ENCODE data around the gene RBBP5.
A peak's percentile ranks its signal among the peaks of the same experiment; 100 is the strongest.
"Not testable (repeated sequence)": the region's sequence is repeated elsewhere in the genome, so short reads cannot be mapped to it uniquely, and the experiment has no call there.

RBBP5 gene, protein sequence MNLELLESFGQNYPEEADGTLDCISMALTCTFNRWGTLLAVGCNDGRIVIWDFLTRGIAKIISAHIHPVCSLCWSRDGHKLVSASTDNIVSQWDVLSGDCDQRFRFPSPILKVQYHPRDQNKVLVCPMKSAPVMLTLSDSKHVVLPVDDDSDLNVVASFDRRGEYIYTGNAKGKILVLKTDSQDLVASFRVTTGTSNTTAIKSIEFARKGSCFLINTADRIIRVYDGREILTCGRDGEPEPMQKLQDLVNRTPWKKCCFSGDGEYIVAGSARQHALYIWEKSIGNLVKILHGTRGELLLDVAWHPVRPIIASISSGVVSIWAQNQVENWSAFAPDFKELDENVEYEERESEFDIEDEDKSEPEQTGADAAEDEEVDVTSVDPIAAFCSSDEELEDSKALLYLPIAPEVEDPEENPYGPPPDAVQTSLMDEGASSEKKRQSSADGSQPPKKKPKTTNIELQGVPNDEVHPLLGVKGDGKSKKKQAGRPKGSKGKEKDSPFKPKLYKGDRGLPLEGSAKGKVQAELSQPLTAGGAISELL

DNA sequence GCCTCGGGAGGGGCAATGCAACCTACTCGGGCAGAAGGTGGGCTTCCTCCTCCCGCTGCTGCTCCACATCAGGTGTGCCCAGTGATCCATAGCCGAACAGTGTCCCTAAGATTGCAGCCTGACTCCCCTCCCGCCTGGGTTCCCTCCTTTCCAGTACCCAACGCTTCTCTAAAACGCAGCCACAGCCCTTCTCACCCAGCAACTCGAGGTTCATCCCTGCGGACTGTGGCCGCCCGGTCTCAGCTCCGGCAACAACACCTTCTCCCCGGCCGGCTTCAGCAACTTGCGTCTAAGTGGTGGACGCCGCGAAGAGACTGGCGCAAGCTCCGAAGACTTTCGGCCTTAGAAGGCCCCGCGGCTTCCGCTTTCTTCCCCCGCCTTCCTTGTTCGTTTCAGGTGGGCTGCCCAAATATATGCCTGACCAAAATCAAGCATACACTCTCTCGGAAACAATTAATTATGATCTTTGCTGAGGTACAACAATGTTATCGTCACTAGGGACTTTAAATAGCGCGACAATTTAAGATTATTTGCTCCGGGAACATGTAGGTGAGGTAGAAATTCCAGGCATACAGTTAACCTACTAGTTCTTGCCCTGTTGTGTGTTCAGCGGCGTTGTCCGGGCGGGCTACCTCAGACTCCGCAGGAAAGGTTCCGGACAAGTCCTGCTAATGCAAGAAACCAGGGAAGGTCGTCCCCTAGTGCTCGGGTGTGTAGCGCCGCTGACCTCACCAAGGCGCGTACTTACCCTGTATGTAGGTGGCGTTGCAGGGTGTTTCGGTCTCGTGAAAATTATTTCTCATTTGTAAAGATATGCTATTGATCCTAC lies at the start of gene RBBP5:
Gene RBBP5 (minus strand): TSS at position 319 of the 829 bp plus-strand sequence. CDS start 105 bp downstream, at position 214.
- in situ Hi-C loops (cut with HindIII; ENCODE audit: low pct_ligation_motif_present, low pct_unique_long_range_greater_than_20kb, low sequenced_read_pairs), result no loop called here
- DNase-seq, result peak; percentile 99

DNA sequence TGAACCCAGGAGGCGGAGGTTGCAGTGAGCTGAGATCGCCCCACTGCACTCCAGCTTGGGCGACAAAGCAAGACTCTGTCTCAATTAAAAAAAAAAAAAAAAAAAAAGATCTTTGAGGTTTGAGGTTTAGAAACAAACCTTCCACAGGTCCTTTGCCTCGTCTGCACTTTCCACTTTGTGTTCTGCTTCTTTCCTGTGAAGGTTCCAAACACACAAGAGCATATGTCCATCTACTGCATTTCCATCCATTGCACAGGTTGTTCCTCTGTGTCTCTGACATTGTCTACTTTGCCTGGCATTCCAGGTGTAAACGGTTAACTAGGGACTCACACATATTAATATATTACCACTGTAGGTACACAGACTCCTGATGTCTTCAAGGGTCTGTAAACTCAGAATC lies 49.6 kb upstream of the RBBP5 start:
- in situ Hi-C loops (cut with HindIII; ENCODE audit: low pct_ligation_motif_present, low pct_unique_long_range_greater_than_20kb, low sequenced_read_pairs), result no loop called here
- no peak for DNase-seq

DNA sequence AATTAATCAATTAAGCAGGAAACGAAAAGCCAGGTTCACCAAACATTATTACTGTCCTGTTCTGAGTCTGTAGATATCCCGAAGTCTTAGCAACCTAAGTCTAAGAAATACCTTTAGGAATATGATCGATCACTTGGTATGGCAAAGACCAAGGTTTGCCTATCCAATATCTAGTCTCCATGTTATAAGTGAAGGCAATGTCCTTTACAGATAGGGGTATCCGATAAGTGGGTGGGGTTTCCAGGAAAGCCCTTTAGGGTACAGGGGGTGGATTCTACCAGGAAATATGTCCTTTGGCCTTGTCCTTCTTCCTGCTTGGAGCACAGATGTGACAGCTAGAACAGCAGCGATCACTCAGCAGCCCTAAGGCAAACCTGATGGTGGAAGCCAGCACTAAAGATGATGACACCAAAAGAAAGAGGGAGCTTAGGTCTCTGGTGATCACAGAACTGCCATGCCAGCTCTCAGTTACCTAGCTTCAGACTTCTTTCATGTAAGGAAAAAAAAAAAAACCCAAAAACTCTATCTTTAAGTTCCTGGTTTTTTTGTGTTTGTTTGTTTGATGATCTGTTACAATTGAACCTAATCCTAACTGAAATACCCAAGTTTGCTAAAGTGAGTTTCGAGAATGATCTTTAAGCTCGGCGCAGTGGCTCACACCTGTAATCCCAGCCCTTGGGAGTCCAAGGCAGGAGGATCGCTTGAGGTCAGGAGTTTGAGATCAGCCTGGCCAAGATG lies 48.9 kb upstream of the RBBP5 start:
- in situ Hi-C loops (cut with HindIII; ENCODE audit: low pct_ligation_motif_present, low pct_unique_long_range_greater_than_20kb, low sequenced_read_pairs), result no loop called here
- no peak for DNase-seq

DNA sequence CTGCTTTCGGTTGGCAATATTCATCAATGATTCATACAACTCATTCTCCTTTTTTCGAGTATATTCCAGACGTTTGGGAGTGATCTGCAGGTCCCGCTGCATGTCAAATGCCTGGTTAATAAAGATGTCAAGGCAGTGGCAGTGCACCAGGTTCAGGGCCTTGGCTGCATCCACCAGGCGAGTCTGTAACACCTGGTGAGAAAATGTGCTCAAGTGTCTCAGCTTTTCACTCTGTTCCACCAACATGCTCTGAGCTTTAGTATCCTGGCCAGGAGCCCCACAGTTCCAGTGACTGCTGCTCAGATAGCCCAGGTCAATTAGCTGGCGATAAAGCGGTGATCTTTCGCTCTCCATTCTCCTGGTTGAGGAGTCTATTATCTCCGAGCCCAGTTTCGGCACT lies 47.5 kb upstream of the RBBP5 start:
- in situ Hi-C loops (cut with HindIII; ENCODE audit: low pct_ligation_motif_present, low pct_unique_long_range_greater_than_20kb, low sequenced_read_pairs), result no loop called here
- no peak for DNase-seq

DNA sequence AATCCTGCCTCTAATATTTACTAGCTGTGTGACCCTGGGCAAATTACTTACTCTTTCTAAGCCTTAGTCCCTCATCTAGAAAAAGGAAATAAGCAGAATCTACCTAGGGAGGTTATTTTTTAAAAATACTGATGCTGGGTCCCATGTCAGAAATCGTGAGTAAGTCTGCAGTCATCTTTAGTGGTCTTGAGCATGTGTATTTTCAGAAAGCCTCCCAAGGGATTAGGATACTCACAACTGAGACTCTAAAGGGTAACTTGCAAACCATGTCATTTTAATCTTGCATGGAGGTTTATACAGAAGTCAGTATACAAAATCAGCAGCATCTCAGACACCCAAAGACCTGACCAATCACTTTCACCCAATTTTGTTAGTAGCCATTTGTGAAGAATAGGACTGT lies 46.5 kb upstream of the RBBP5 start:
- in situ Hi-C loops (cut with HindIII; ENCODE audit: low pct_ligation_motif_present, low pct_unique_long_range_greater_than_20kb, low sequenced_read_pairs), result no loop called here
- DNase-seq, result no peak

DNA sequence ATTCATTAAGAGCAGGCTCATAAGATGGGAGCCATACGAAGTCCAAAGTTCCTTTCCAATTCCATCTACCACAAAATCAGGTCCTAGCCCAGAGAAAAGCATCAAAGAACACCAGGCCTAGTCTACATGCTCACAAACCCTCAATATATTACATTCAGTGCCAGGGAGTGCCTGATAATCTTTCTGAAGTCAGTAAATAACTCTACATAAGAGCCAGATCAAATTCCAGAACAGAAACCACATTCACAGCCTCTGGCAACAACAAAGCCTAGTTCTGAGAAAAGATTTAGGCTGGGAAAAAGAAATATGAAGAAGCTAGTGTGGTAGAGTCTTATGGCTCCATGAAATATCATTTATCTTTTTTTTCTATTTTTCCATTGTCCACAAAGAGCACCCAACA lies 40.5 kb upstream of the RBBP5 start:
- in situ Hi-C loops (cut with HindIII; ENCODE audit: low pct_ligation_motif_present, low pct_unique_long_range_greater_than_20kb, low sequenced_read_pairs), result no loop called here
- DNase-seq, result no peak

DNA sequence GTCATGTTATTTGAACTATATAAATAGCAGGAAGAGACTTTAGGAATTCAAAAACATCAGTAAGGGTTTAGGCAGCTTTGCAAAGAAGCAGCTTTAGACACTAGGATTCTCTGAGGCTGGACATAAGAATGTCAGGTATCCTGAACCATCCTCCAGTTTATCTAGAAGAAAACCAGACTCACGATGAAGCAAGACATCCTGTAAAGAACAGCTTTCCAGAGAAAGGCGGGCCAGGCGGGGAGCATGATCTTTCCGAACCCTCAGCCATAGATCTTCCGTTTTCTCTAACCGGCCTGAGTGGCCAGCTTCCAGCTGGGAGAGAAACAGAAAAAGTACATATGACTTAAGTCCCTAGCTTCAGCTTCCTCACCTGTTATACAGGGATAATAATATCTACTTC lies 39.3 kb upstream of the RBBP5 start:
- in situ Hi-C loops (cut with HindIII; ENCODE audit: low pct_ligation_motif_present, low pct_unique_long_range_greater_than_20kb, low sequenced_read_pairs), result no loop called here
- no peak for DNase-seq

DNA sequence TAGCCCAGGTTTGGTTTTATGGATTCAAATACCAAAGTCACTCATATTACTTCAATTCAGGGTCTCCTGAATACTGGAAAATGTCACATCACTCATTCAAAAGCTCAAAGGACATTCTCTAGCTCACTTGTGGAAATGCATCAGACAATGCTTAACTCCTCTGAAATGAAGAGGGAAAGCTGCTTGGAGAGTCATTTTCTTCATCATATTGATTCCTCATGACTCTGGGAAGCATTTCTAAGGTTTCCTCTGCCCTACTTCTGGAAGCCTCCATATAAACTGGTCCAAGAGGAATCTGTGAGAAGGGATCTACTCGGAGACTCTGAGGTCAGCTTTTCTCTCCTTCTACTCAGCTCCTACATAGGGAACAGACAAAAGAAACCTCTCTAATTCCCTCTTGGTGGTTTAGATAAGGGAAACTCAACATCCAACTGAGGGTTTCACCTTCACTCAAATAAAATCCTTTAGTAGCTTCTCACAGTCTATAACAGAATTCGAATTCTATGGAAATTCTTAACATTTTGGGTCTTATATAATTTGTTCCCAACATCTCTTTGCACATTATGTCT lies 36.4 kb upstream of the RBBP5 start:
- in situ Hi-C loops (cut with HindIII; ENCODE audit: low pct_ligation_motif_present, low pct_unique_long_range_greater_than_20kb, low sequenced_read_pairs), result no loop called here
- no peak for DNase-seq

DNA sequence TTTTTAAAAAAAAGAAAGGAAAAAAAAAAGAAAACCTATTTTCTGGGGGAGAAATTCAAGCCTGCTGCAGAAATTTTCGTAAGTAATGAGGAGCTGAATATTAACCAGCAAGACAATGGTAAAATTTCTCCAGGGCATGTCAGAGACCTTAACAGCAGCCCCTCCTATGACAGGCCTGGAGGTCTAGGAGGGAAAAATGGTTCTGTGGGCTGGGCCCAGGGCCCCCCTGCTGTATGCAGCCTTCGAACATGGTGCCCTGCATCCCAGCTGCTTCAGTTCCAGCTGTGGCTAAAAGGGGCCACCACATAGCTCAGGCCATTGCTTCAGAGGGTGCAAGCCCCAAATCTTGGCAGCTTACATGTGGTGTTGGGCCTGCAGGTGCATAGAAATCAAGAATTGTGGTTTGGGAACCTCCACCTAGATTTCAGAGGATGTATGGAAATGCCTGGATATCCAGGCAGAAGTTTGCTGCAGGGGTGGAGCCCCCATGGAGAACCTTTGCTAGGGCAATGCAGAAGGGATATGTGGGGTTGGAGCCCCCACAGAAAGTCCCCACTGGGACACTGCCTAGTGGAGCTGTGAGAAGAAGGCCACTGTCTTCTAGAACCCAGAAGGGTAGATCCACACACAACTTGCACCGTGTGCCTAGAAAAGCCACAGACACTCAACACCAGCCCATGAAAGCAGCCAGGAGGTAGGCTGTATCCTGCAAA lies 34.0 kb upstream of the RBBP5 start:
- DNase-seq; in situ Hi-C loops (cut with HindIII; ENCODE audit: low pct_ligation_motif_present, low pct_unique_long_range_greater_than_20kb, low sequenced_read_pairs): not testable (repeated sequence)

DNA sequence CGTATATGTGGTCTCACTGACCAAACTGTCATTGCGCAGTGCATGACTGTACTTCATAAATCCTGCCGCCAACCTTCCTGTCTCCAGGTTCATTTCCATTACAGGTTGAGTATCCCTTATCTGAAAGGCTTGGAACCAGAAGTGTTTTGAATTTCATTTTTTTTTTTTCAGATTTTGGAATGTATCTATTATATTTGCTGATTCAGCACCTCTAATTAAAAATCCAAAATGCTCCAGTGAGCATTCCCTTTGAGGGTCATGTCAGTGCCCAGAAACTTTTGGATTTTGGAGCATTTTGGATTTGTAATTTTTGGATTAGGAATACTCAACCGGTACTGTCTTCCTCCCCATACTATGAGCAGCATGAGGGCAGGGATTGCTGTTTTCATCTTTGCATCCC lies 30.7 kb upstream of the RBBP5 start:
- DNase-seq, result no peak
- in situ Hi-C loops (cut with HindIII; ENCODE audit: low pct_ligation_motif_present, low pct_unique_long_range_greater_than_20kb, low sequenced_read_pairs), result no loop called here

DNA sequence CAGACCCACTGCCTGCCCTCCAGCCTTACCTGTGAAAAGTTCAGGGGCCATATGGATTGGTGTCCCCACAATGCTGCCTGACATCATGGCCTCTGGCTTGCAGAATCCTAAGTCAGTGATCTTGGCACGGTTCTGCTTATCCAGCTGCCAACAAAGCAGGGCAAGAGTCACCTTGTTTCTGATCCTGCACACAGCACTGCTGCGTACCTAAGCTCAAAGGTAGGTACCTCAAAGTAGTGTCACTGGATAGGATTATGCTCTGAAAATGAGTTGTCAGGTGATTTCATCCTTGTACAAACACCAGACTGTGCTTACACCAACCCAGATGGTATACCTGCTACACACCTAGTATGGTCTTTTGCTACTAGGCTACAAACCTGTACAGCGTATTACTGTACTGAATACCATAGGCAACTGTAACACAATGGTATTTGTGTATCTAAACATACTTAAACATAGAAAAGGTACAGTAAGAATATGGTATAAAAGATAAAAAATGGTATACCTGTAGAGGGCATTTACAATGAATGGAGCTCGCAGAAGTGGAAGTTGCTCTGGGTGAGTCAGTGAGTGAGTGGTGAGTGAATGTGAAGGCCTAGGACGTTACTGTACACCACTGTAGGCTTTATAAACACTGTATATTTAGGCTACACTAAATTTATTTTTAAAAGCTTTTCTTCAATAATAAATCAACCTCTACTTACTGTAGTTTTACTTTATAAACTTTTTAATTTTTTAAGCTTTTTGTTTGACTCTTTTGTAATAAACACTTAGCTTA lies 29.1 kb upstream of the RBBP5 start:
- in situ Hi-C loops (cut with HindIII; ENCODE audit: low pct_ligation_motif_present, low pct_unique_long_range_greater_than_20kb, low sequenced_read_pairs), result no loop called here
- no peak for DNase-seq

DNA sequence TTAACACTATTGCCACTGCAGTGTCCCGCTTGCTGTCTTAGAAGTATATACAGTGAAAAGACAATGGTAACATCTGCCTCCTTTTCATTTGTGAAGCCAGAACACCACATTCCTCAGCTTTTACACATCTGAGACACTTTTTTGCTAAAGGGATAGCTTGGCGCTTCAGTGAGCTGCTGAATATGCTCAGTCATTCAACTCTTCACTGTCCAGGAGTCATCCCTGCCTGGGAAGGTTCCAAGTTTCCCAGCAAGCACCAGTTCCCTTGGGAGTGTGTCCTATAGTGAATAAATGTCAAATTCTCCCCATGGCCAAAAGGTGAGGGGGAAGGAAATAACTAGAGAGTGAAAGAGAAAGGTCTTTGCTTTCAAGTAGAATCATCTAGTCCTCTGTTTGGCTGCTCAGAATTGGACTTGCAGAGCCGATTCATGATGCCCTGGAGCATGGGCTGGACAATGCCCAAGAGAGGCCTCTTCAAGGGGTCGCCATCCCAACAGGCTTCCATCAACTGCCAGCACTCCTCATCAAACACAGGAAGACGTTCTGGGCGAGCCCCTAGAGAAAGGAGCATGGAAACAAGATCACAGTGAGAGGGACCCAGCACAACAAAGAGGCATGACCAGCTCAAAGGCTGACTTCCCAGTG lies 25.5 kb upstream of the RBBP5 start:
- peak; percentile 89 for DNase-seq
- in situ Hi-C loops (cut with HindIII; ENCODE audit: low pct_ligation_motif_present, low pct_unique_long_range_greater_than_20kb, low sequenced_read_pairs), result no loop called here

DNA sequence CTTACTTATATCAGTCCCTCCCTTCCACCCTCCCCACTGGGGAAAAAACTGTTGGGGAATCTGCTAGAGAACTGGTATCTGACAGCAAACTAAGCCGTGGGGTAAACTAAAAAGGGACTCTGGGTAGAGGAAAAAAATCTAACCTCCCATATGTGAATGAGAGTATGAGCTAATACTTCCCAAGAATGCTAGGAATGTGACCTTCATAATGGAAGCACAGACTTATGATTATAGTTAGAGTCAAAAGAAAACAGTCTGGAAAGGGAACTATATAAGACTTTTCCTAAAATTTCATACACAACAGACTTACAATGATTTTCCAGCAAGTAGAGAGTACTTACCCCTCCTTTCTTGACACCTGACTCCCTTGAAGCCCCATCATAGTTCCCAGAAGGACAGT lies 23.0 kb upstream of the RBBP5 start:
- in situ Hi-C loops (cut with HindIII; ENCODE audit: low pct_ligation_motif_present, low pct_unique_long_range_greater_than_20kb, low sequenced_read_pairs), result no loop called here
- DNase-seq, result peak; percentile 83

DNA sequence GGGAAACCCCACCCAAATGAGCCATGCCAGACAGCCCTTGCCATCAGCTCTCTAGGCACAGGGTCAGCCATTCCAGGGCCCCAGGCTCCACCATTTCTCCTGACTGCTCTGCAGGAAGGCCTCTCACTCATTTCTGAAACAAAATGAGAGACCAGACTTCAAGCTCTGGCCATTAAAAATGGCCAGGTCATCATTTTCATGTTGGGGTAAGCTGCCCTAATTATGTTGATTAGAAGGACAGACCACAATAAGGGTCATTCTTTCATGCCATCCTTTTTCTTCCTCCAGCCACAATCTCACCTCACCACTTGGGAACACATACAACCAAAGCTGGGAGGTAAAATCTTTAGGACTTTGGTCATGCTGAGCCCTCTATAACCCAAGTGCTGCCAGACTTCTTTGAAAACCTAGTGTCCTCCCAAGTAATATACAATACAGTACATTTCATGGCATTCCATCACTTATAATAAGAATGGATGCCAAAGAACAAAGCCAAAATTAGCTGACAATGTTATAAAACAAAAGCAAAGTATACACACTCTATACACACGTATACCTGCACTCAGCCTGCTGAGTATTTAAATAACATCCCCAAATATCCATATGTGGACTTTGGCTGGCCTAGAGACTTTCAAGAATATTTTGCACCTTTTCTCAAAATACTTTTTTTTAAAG lies 22.4 kb upstream of the RBBP5 start:
- DNase-seq, result no peak
- in situ Hi-C loops (cut with HindIII; ENCODE audit: low pct_ligation_motif_present, low pct_unique_long_range_greater_than_20kb, low sequenced_read_pairs), result no loop called here

DNA sequence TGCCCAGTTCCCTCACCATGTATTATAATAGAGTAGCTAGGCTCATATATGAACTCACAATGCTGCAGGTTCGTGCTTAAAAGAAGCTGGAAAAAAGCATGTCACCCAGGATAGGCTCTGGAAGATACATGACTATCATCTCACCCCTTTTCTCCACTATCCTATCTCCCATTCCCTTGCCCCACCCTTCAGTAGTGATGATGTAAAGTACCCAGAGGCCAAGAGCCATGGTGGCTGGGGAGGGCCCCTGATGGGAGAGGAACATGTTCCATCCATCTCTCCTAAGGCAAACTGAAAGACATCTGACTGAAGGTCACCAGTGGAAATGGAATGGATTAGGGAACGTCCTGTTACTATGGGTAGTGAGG lies 20.3 kb upstream of the RBBP5 start:
- in situ Hi-C loops (cut with HindIII; ENCODE audit: low pct_ligation_motif_present, low pct_unique_long_range_greater_than_20kb, low sequenced_read_pairs), result no loop called here
- DNase-seq, result no peak

DNA sequence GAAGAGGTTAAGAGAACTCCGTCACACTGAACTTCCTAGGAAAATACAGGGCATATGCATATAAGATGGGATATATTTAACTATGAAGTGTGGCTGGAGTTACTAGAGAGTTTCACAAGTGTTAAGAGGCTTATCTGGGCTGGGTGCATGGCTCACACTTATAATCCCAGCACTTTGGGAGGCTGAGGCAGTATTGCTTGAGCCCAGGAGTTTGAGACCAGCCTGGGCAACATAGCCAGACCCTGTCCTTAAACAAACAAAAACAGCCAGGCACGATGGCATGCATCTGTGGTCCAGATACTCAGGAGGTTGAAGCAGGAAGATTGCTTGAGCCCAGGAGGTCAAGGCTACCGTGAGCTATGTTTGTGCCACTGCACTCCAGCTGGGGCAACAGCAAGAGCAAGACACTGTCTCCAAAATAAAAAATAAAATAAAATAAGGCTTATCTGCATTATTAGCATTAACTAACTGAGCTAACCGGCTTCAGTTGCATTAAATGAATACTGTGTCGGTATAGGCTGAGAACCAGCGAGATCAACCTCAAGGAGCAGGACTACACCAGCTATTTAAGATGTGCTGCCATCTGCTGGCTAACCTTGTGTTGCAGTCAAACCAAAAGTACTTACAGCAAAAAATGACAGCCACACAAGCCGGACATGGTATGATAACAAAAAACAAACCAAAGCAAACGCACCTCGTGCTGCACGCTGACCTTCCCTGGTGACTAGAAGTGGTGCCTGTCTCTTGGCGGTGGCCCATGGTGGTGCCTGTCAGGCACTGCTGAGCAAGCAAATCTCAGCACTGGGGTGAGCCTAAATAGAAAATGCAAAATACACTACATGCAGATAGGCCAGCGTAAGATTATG lies 19.7 kb upstream of the RBBP5 start:
- DNase-seq, result peak; percentile 86
- in situ Hi-C loops (cut with HindIII; ENCODE audit: low pct_ligation_motif_present, low pct_unique_long_range_greater_than_20kb, low sequenced_read_pairs), result no loop called here

Measured in ACHN (cell line).